OCI-LY7 (cell line): ENCODE measurements around the gene MFAP5. TPM values are rescaled to one million over a fixed set of nuclear protein-coding genes. Genes with fewer than 3 reads are reported as not detected.

ENCODE experiments used
- BruUV-seq: library from RNA; stranded (reverse); fragments of 400-500 nt; replicated peaks from 2 replicates; lab custom pipeline; 2021; lab: Mats Ljungman, UMichigan
- CTCF ChIA-PET: fragments of 300-600 bp; sonication (Branson Sonifier 250); formaldehyde crosslinking; loops from one replicate; lab custom pipeline; 2022; ENCODE audit warnings: antibody characterized with exemption; ENCODE audit not compliant: unreplicated experiment; lab: Charles Lee
- POLR2A ChIA-PET: fragments of 300-600 bp; sonication (Branson Sonifier 250); formaldehyde crosslinking; loops from one replicate; lab custom pipeline; 2022; ENCODE audit warnings: antibody characterized with exemption; lab: Charles Lee
- DNase-seq: peaks from one replicate; pipeline ENCODE4 v3.0.0-alpha.2; 2015; ENCODE audit warnings: low spot score
- H2AFZ ChIP-seq: fragments of 200-600 bp; sonication (generic), shearing (Covaris generic); 2 replicates; pipeline ENCODE4 v1.6.1; 2014; ENCODE audit warnings: mild to moderate bottlenecking, antibody characterized with exemption, low read length, moderate library complexity
- H3K27ac ChIP-seq: fragments of 200-600 bp; sonication (generic); 2 replicates; pipeline ENCODE4 v1.5.1; 2014; ENCODE audit warnings: mixed run types, low read depth, mild to moderate bottlenecking, moderate library complexity, low read length, inconsistent platforms; ENCODE audit not compliant: poor library complexity, severe bottlenecking
- H3K36me3 ChIP-seq: fragments of 200-600 bp; sonication (generic); 2 replicates; pipeline ENCODE4 v1.6.1; 2014; ENCODE audit warnings: mild to moderate bottlenecking, antibody characterized with exemption, low read length, moderate library complexity, mixed read lengths; ENCODE audit not compliant: insufficient read depth
- H3K4me1 ChIP-seq: fragments of 200-600 bp; sonication (generic); 2 replicates; pipeline ENCODE4 v1.5.1; 2014; ENCODE audit warnings: mild to moderate bottlenecking, low read length; ENCODE audit not compliant: insufficient read depth, poor library complexity, severe bottlenecking
- H3K4me2 ChIP-seq: fragments of 200-600 bp; sonication (generic); 2 replicates; pipeline ENCODE4 v1.6.1; 2014; ENCODE audit warnings: mild to moderate bottlenecking, low read length
- H3K4me3 ChIP-seq: fragments of 200-600 bp; sonication (generic); 2 replicates; pipeline ENCODE4 v1.5.1; 2014; ENCODE audit warnings: mild to moderate bottlenecking, low read depth, low read length; ENCODE audit not compliant: poor library complexity, severe bottlenecking
- H3K79me2 ChIP-seq: fragments of 200-600 bp; sonication (generic); 2 replicates; pipeline ENCODE4 v1.6.1; 2016; ENCODE audit warnings: low read depth, mild to moderate bottlenecking, low read length, moderate library complexity, mixed read lengths; ENCODE audit not compliant: insufficient read depth
- H3K9me2 ChIP-seq: fragments of 200-600 bp; sonication (generic); 2 replicates; pipeline ENCODE4 v1.6.1; 2016; ENCODE audit warnings: mild to moderate bottlenecking, low read length, mixed read lengths; ENCODE audit not compliant: insufficient read depth
- H3K9me3 ChIP-seq: fragments of 200-600 bp; sonication (generic); 2 replicates; pipeline ENCODE4 v1.6.1; 2014; ENCODE audit warnings: mild to moderate bottlenecking, mixed run types, low read length, mixed read lengths
- H4K20me1 ChIP-seq: fragments of 200-600 bp; sonication (generic); 2 replicates; pipeline ENCODE4 v1.6.1; 2014; ENCODE audit warnings: mild to moderate bottlenecking, antibody characterized with exemption, low read length, moderate library complexity, mixed read lengths; ENCODE audit not compliant: insufficient read depth
- CTCF ChIP-seq: fragments of 200-600 bp; sonication (generic); conservative IDR thresholded peaks from 2 replicates; pipeline ENCODE4 v1.5.1; 2014; ENCODE audit warnings: mild to moderate bottlenecking, antibody characterized with exemption, low read length, moderate library complexity, mixed read lengths
- EZH2phosphoT487 ChIP-seq: fragments of 200-600 bp; sonication (generic); IDR thresholded peaks from 2 replicates; pipeline ENCODE4 v1.6.1; 2018; ENCODE audit warnings: low read depth, borderline replicate concordance, mild to moderate bottlenecking, mixed run types, antibody characterized with exemption, low read length, moderate library complexity, mixed read lengths
- intact Hi-C: fragments of 100-400 bp; cut with micrococcal nuclease; formaldehyde crosslinking; loops from one replicate; pipeline ENCODE4 v1.10.0; 2022; ENCODE audit not compliant: unreplicated experiment
- total RNA-seq, 2 experiments: library from RNA; depleted of rRNA in 1 of 2; stranded (reverse); fragments of >200 nt in 1 of 2; shearing (Covaris generic) in 1 of 2; gene quantifications; 2 replicates each; pipeline ENCODE4 v1.2.3, GENCODE V29; 2014 to 2022

The MFAP5 gene
- total RNA-seq, 2 experiments from 2014 or later, result not detected

- Histone ChIP-seq H3K9me2 (no peaks in the 10 kb centered on the region), H3K9me3 (no peaks in the 10 kb centered on the region), H3K79me2 (no peaks in the 10 kb centered on the region), H2AFZ (peak overlapping the region; percentile 75; the same call in 1 of the 2 replicates), H3K4me3 (peak overlapping the region; percentile 31), H3K4me2 (peak overlapping the region; percentile 71), H4K20me1 (no peaks in the 10 kb centered on the region), H3K4me1 (peaks cover 69% of the 10 kb centered on the region), H3K36me3 (no peaks in the 10 kb centered on the region), H3K27ac (peak overlapping the region; percentile 52)
- DNase-seq, result peak; percentile 74
- ChIA-PET POLR2A (interaction anchor here (0.6 to 1.7 kb wide), 13 partner anchors 9 to 1412 kb away, joined by 3 to 8 read pairs (median 4); partner anchors contain the start of gene RIMKLB), CTCF (interaction anchor here (0.6 kb wide), 1 partner anchor 149 kb away, joined by 3 read pairs; no protein-coding TSS in a partner anchor)
- BruUV-seq, result no TSS peak
- intact Hi-C loops, result no loop called here
- TF ChIP-seq EZH2phosphoT487 (no peak), CTCF (no peak)
Observed at GRCh38 chr12:8687846-8688601, 25.4 kb upstream of the MFAP5 start.

- Histone ChIP-seq H3K27ac (peak overlapping the region; percentile 2), H4K20me1 (no peaks in the 10 kb centered on the region), H3K9me3 (no peaks in the 10 kb centered on the region), H3K4me2 (no peak overlapping the region), H3K4me3 (no peak overlapping the region), H2AFZ (peak overlapping the region; percentile 20; the same call in 1 of the 2 replicates), H3K9me2 (no peaks in the 10 kb centered on the region), H3K36me3 (no peaks in the 10 kb centered on the region), H3K4me1 (peaks cover 51% of the 10 kb centered on the region), H3K79me2 (no peaks in the 10 kb centered on the region)
- intact Hi-C loops, result no loop called here
- no peak for DNase-seq
- ChIA-PET POLR2A (interaction anchor here (0.6 to 1.7 kb wide), 4 partner anchors 17 to 149 kb away, joined by 3 to 8 read pairs (median 3); no protein-coding TSS in a partner anchor), CTCF (no interaction called here)
- TF ChIP-seq CTCF, result no peak
- no peak for TF ChIP-seq EZH2phosphoT487
- no TSS peak for BruUV-seq
Observed at GRCh38 chr12:8685051-8685450, 22.4 kb upstream of the MFAP5 start.
